Esophagus squamous epithelium (tissue), 4 donors: ENCODE data around the gene ZNF138.
"Not testable (repeated sequence)": the region's sequence is repeated elsewhere in the genome, so short reads cannot be mapped to it uniquely, and the experiment has no call there.

Experiments
- POLR2A ChIP-seq, 4 donors: fragments of 450-650 bp; IDR thresholded peaks; one replicate each; pipeline ENCODE4 v1.6.1; 2017; ENCODE audit warnings: antibody characterized with exemption in 4 of 4, mild to moderate bottlenecking in 4 of 4, moderate library complexity in 3 of 4
- TF ChIP-seq, protein P1 (sequence below), 6 experiments: fragments of 450-650 bp in 4 of 6; fragments of 200-600 bp in 2 of 6; sonication (generic) in 2 of 6; IDR thresholded peaks; one replicate each; pipeline ENCODE4 v1.5.1; 2016 to 2019; ENCODE audit warnings: antibody characterized with exemption in 6 of 6, mild to moderate bottlenecking in 4 of 6, moderate library complexity in 4 of 6

DNA sequence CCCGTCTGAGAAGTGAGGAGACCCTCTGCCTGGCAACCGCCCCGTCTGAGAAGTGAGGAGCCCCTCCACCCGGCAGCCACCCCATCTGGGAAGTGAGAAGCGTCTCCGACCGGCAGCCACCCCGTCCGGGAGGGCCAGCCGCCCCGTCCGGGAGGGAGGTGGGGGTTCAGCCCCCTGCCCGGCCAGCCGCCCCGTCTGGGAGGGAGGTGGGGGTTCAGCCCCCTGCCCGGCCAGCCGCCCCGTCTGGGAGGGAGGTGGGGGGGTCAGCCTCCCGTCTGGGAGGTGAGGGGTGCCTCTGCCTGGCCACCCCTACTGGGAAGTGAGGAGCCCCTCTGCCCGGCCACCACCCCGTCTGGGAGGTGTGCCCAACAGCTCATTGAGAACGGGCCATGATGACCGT, 9.4 kb upstream of the ZNF138 start:
- TF ChIP-seq, protein P1, sequence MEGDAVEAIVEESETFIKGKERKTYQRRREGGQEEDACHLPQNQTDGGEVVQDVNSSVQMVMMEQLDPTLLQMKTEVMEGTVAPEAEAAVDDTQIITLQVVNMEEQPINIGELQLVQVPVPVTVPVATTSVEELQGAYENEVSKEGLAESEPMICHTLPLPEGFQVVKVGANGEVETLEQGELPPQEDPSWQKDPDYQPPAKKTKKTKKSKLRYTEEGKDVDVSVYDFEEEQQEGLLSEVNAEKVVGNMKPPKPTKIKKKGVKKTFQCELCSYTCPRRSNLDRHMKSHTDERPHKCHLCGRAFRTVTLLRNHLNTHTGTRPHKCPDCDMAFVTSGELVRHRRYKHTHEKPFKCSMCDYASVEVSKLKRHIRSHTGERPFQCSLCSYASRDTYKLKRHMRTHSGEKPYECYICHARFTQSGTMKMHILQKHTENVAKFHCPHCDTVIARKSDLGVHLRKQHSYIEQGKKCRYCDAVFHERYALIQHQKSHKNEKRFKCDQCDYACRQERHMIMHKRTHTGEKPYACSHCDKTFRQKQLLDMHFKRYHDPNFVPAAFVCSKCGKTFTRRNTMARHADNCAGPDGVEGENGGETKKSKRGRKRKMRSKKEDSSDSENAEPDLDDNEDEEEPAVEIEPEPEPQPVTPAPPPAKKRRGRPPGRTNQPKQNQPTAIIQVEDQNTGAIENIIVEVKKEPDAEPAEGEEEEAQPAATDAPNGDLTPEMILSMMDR (IDR thresholded peaks at IDR 0.05) = not testable (repeated sequence)
- TF ChIP-seq POLR2A (IDR thresholded peaks at IDR 0.05) = not testable (repeated sequence)
